KMS-11 (cell line): ENCODE results near the gene PDHB.

Source experiments
- H2AFZ ChIP-seq: fragments of 200-600 bp; sonication (generic); 2 replicates; pipeline ENCODE4 v1.6.1; 2016; ENCODE audit warnings: antibody characterized with exemption, mixed run types, low read depth
- H3K27ac ChIP-seq: fragments of 200-600 bp; sonication (generic); 2 replicates; pipeline ENCODE4 v1.6.1; 2016; ENCODE audit warnings: mild to moderate bottlenecking, mixed run types
- H3K27me3 ChIP-seq: fragments of 200-600 bp; sonication (generic); 2 replicates; pipeline ENCODE4 v1.6.1; 2017; ENCODE audit warnings: mild to moderate bottlenecking, low read depth, mixed run types, moderate library complexity; ENCODE audit not compliant: insufficient read depth
- H3K36me3 ChIP-seq: fragments of 200-600 bp; sonication (generic); 2 replicates; pipeline ENCODE4 v1.6.1; 2017; ENCODE audit warnings: mild to moderate bottlenecking, mixed run types; ENCODE audit not compliant: insufficient read depth
- H3K4me1 ChIP-seq: fragments of 200-600 bp; sonication (generic); 2 replicates; pipeline ENCODE4 v1.6.1; 2016; ENCODE audit warnings: mild to moderate bottlenecking, low read depth, mixed run types; ENCODE audit not compliant: poor library complexity, severe bottlenecking
- H3K4me2 ChIP-seq: fragments of 200-600 bp; sonication (generic); 2 replicates; pipeline ENCODE4 v1.7.0; 2016; ENCODE audit warnings: mild to moderate bottlenecking, mixed run types
- H3K4me3 ChIP-seq: fragments of 200-600 bp; sonication (generic); IDR thresholded peaks from 2 replicates; pipeline ENCODE4 v1.6.1; 2017; ENCODE audit warnings: low read depth, low read length, mixed read lengths; ENCODE audit not compliant: insufficient read depth
- H3K79me2 ChIP-seq: fragments of 200-600 bp; sonication (generic); 2 replicates; pipeline ENCODE4 v1.6.1; 2016; ENCODE audit warnings: low read depth, mixed run types; ENCODE audit not compliant: insufficient read depth
- H3K9ac ChIP-seq: fragments of 200-600 bp; sonication (generic); 2 replicates; pipeline ENCODE4 v1.6.1; 2016; ENCODE audit warnings: mild to moderate bottlenecking, mixed run types
- H4K20me1 ChIP-seq: fragments of 200-600 bp; sonication (generic); 2 replicates; pipeline ENCODE4 v1.6.1; 2016; ENCODE audit warnings: mild to moderate bottlenecking, mixed run types; ENCODE audit not compliant: insufficient read depth
- CTCF ChIP-seq: fragments of 200-600 bp; sonication (generic); conservative IDR thresholded peaks from 2 replicates; pipeline ENCODE4 v1.6.1; 2017; ENCODE audit warnings: low read depth, mild to moderate bottlenecking, antibody characterized with exemption, low read length, moderate library complexity, mixed read lengths

PDHB gene

GRCh38 chr3:58427661-58428361 lies 5.8 kb downstream of the PDHB start:
- peaks cover 13% of the 10 kb centered on the region for H3K79me2 ChIP-seq
- H4K20me1 ChIP-seq: no peaks in the 10 kb centered on the region
- H3K9ac ChIP-seq: no peak overlapping the region
- no peak for TF ChIP-seq CTCF
- 0 out of 2 replicates have a peak, but pooled peaks cover 2% of the 10 kb centered on the region for H3K36me3 ChIP-seq
- H3K27ac ChIP-seq: no peak overlapping the region
- no peaks in the 10 kb centered on the region for H3K27me3 ChIP-seq
- no peak overlapping the region for H2AFZ ChIP-seq
- H3K4me2 ChIP-seq: no peak overlapping the region
- no peak overlapping the region for H3K4me3 ChIP-seq
- peaks cover 43% of the 10 kb centered on the region for H3K4me1 ChIP-seq

- no peak overlapping the region for H3K27ac ChIP-seq
- H2AFZ ChIP-seq: no peak overlapping the region
- TF ChIP-seq CTCF: no peak
- H4K20me1 ChIP-seq: no peaks in the 10 kb centered on the region
- no peak overlapping the region for H3K9ac ChIP-seq
- no peaks in the 10 kb centered on the region for H3K27me3 ChIP-seq
- no peak overlapping the region for H3K4me3 ChIP-seq
- no peak overlapping the region for H3K4me2 ChIP-seq
- peaks cover 23% of the 10 kb centered on the region for H3K4me1 ChIP-seq
- H3K36me3 ChIP-seq: 0 out of 2 replicates have a peak, but pooled peaks cover 2% of the 10 kb centered on the region
- H3K79me2 ChIP-seq: no peaks in the 10 kb centered on the region
These were observed 7.8 kb downstream of the PDHB start for GRCh38 chr3:58425782-58426181.

DNA sequence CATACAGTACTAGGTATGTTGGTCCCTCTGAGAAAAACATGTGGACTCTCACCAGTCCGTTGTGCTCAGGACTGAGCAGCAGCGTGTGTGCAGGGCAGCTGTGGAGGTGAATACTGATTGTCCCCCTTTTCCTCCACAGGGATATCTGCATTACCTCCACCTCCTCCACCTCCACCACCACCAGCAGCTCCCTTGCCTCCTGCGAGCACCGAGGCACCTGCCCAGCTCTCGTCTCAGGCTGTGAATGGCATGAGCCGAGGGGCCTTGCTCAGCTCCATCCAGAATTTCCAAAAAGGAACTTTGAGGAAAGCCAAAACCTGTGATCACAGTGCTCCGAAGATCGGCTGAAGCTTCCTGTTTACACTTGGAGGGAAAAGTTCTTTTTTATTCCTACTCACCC lies 9.0 kb downstream of the PDHB start:
- 0 out of 2 replicates have a peak, but pooled peaks cover 2% of the 10 kb centered on the region for H3K36me3 ChIP-seq
- TF ChIP-seq CTCF: no peak
- no peaks in the 10 kb centered on the region for H3K79me2 ChIP-seq

DNA sequence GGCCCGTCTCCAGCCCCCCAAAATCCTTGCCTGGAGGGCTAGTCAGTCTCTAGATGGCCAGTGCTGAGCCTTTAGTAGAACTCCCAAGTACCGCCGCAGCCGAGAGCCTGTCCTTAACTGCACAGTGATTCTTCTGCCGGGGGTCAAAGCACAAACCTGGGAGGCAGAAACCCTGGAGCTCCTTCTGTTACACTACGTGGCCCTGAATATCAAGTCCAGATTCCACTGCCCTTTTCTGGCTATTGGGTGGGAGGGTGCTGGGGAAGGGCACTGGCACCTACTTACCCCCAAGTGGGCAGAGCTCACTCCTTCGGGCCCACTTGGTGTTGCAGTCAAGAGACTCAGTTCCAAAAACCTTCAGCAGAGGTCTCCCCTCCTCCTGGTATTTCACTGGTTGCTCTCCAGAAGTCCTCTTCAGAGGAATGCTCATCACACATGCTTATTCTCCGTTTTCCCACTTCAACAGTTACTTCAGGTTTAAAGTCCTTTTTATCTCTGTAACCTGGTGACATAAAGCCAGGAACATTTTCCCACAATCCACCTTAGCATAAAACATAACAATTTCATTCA lies 10.8 kb downstream of the PDHB start:
- H3K4me1 ChIP-seq: no peaks in the 10 kb centered on the region
- no peak overlapping the region for H3K4me2 ChIP-seq
- H3K27me3 ChIP-seq: no peaks in the 10 kb centered on the region
- no peaks in the 10 kb centered on the region for H3K36me3 ChIP-seq
- TF ChIP-seq CTCF: no peak
- H2AFZ ChIP-seq: no peak overlapping the region
- no peak overlapping the region for H3K4me3 ChIP-seq
- no peak overlapping the region for H3K27ac ChIP-seq
- H4K20me1 ChIP-seq: no peaks in the 10 kb centered on the region
- no peak overlapping the region for H3K9ac ChIP-seq
- H3K79me2 ChIP-seq: no peaks in the 10 kb centered on the region

More for the DNA sequence above, 9.0 kb downstream of the PDHB start:
- Histone ChIP-seq H3K4me2 (no peak overlapping the region), H3K4me1 (peaks cover 11% of the 10 kb centered on the region), H3K27me3 (no peaks in the 10 kb centered on the region), H2AFZ (no peak overlapping the region), H4K20me1 (no peaks in the 10 kb centered on the region), H3K4me3 (no peak overlapping the region), H3K9ac (no peak overlapping the region), H3K27ac (no peak overlapping the region)
